Activated naive CD4-positive, alpha-beta T cell treated with Interleukin-2 at 50 U/mL for 16 hours (primary cell): ENCODE results near the gene FN1.

Experiments
- DNase-seq: peaks from one replicate; pipeline ENCODE4 v3.0.0-alpha.2; 2020

Gene FN1

GRCh38 chr2:215405722-215406581 lies 29.9 kb downstream of the FN1 start:
- DNase-seq = no peak

- DNase-seq = no peak
These were observed 31.4 kb downstream of the FN1 start for GRCh38 chr2:215404348-215405012.

GRCh38 chr2:215403441-215404347 lies 32.2 kb downstream of the FN1 start:
- no peak for DNase-seq

GRCh38 chr2:215401896-215402379 lies 33.9 kb downstream of the FN1 start:
- DNase-seq = no peak

- DNase-seq = no peak
These were observed 36.7 kb downstream of the FN1 start for GRCh38 chr2:215399067-215399716.

GRCh38 chr2:215397632-215398341 lies 38.1 kb downstream of the FN1 start:
- no peak for DNase-seq

- no peak for DNase-seq
These were observed 39.1 kb downstream of the FN1 start for GRCh38 chr2:215396595-215397313.

- no peak for DNase-seq
These were observed 40.0 kb downstream of the FN1 start for GRCh38 chr2:215395687-215396460.

- no peak for DNase-seq
These were observed 41.6 kb downstream of the FN1 start for GRCh38 chr2:215394102-215394805.

- no peak for DNase-seq
These were observed 43.1 kb downstream of the FN1 start for GRCh38 chr2:215392687-215393270.

GRCh38 chr2:215392164-215392563 lies 43.7 kb downstream of the FN1 start:
- DNase-seq = no peak

- DNase-seq = no peak
These were observed 44.3 kb downstream of the FN1 start for GRCh38 chr2:215391531-215391930.

GRCh38 chr2:215390550-215390913 lies 45.3 kb downstream of the FN1 start:
- no peak for DNase-seq

- no peak for DNase-seq
These were observed 47.7 kb downstream of the FN1 start for GRCh38 chr2:215388002-215388728.

- no peak for DNase-seq
These were observed 49.3 kb downstream of the FN1 start for GRCh38 chr2:215386566-215386965.

- DNase-seq = no peak
These were observed 51.2 kb downstream of the FN1 start for GRCh38 chr2:215384710-215385109.

GRCh38 chr2:215383652-215384279 lies 52.1 kb downstream of the FN1 start:
- DNase-seq = no peak

GRCh38 chr2:215382480-215382879 lies 53.4 kb downstream of the FN1 start:
- DNase-seq = no peak
